ENCODE measurements around the gene HSPB9.
A peak's percentile ranks its signal among the peaks of the same experiment; 100 is the strongest.

- TF ChIP-seq POLR2A (IDR thresholded peaks at IDR 0.05), result no peak
- TF ChIP-seq CTCF (IDR thresholded peaks at IDR 0.05), result peak in 1 of 7 experiments; percentile 10
Measured at GRCh38 chr17:42130310-42130936, 7.8 kb downstream of the HSPB9 start.
